PC-3 (cell line): Measurements from ENCODE around the gene MTG1. TPM values are rescaled to one million over a fixed set of nuclear protein-coding genes. Genes with fewer than 3 reads are reported as not detected.

Experiments used
- ATAC-seq: fragments of 200-7000 bp; cut with Tn5 transposase; 2 replicates; pipeline ENCODE4 v1.9.1; 2020; ENCODE audit warnings: mild to moderate bottlenecking, moderate library complexity
- BruUV-seq: library from RNA; stranded (reverse); fragments of 400-500 nt; replicated peaks from 2 replicates; lab custom pipeline; 2021; lab: Mats Ljungman, UMichigan
- CTCF ChIA-PET: fragments of 300-600 bp; sonication (Branson Sonifier 250); formaldehyde crosslinking; loops from one replicate; lab custom pipeline; 2022; ENCODE audit warnings: antibody characterized with exemption; lab: Charles Lee
- POLR2A ChIA-PET: fragments of 300-600 bp; sonication (Branson Sonifier 250); formaldehyde crosslinking; loops from one replicate; lab custom pipeline; 2022; ENCODE audit warnings: antibody characterized with exemption; ENCODE audit not compliant: unreplicated experiment; lab: Charles Lee
- DNase-seq: peaks from one replicate; pipeline ENCODE4 v3.0.0-alpha.2; 2015
- H2AFZ ChIP-seq: fragments of 300-600 bp; sonication (generic); 2 replicates; pipeline ENCODE4 v1.6.0; 2016; ENCODE audit warnings: antibody characterized with exemption, low read length
- H3F3A ChIP-seq: fragments of 300-600 bp; sonication (generic); one replicate; pipeline ENCODE4 v1.6.0; 2017; ENCODE audit warnings: antibody characterized with exemption, low read length, control low read depth, mild to moderate bottlenecking; ENCODE audit not compliant: unreplicated experiment
- H3K27ac ChIP-seq: fragments of 300-600 bp; sonication (generic); 2 replicates; pipeline ENCODE4 v1.5.1; 2016; ENCODE audit warnings: mild to moderate bottlenecking, low read length
- H3K27me3 ChIP-seq: fragments of 300-600 bp; sonication (generic); 2 replicates; pipeline ENCODE4 v1.6.1; 2016; ENCODE audit warnings: low read length, mixed read lengths
- H3K36me3 ChIP-seq: fragments of 300-600 bp; sonication (generic); 2 replicates; pipeline ENCODE4 v1.6.1; 2016; ENCODE audit warnings: low read depth, mixed run types, low read length, mixed read lengths
- H3K4me1 ChIP-seq: fragments of 300-600 bp; sonication (generic); 2 replicates; pipeline ENCODE4 v1.5.1; 2016; ENCODE audit warnings: low read length; ENCODE audit not compliant: insufficient read depth
- H3K4me2 ChIP-seq: fragments of 300-600 bp; sonication (generic); 2 replicates; pipeline ENCODE4 v1.6.0; 2016; ENCODE audit warnings: low read length
- H3K4me3 ChIP-seq: fragments of 300-600 bp; sonication (generic); 2 replicates; pipeline ENCODE4 v1.5.1; 2016; ENCODE audit warnings: mild to moderate bottlenecking, low read length, mixed read lengths
- H3K79me2 ChIP-seq: fragments of 300-600 bp; sonication (generic); 2 replicates; pipeline ENCODE4 v1.6.1; 2017; ENCODE audit warnings: low read length, mixed read lengths
- H3K9ac ChIP-seq: fragments of 300-600 bp; sonication (generic); 2 replicates; pipeline ENCODE4 v1.6.0; 2016; ENCODE audit warnings: mild to moderate bottlenecking, low read length
- H3K9me2 ChIP-seq: fragments of 300-600 bp; sonication (generic); replicated peaks from 2 replicates; pipeline ENCODE4 v1.6.1; 2016; ENCODE audit warnings: mixed run types, low read length, mixed read lengths
- H3K9me3 ChIP-seq: fragments of 300-600 bp; sonication (generic); 2 replicates; pipeline ENCODE4 v1.6.1; 2016; ENCODE audit warnings: low read length, mixed read lengths
- H4K20me1 ChIP-seq: fragments of 300-600 bp; sonication (generic); 2 replicates; pipeline ENCODE4 v1.6.1; 2016; ENCODE audit warnings: low read length, mixed read lengths
- CTCF ChIP-seq: fragments of 300-600 bp; sonication (generic); conservative IDR thresholded peaks from 2 replicates; pipeline ENCODE4 v1.5.1; 2017; ENCODE audit warnings: antibody characterized with exemption, low read depth, mild to moderate bottlenecking, low read length
- EZH2 ChIP-seq: fragments of 300-600 bp; sonication (generic); IDR thresholded peaks from one replicate; pipeline ENCODE4 v1.6.1; 2017; ENCODE audit warnings: antibody characterized with exemption, mild to moderate bottlenecking, low read length; ENCODE audit not compliant: unreplicated experiment
- EZH2phosphoT487 ChIP-seq: fragments of 300-600 bp; sonication (generic); IDR thresholded peaks from 2 replicates; pipeline ENCODE4 v1.6.1; 2018; ENCODE audit warnings: mild to moderate bottlenecking, antibody characterized with exemption, low read length, borderline replicate concordance
- intact Hi-C: fragments of 100-400 bp; cut with micrococcal nuclease; formaldehyde crosslinking; loops from 2 replicates; pipeline ENCODE4 v1.9.0; 2023
- total RNA-seq: library from RNA; depleted of rRNA; stranded (reverse); fragments of >200 nt; gene quantifications from 2 replicates; pipeline ENCODE4 v1.2.3, GENCODE V29; 2014

MTG1 gene
- total RNA-seq, 1 experiment from 2014 or later, result 39.4 TPM

- no peak for DNase-seq
- H3K9ac ChIP-seq, result no peak overlapping the region
- H3K27me3 ChIP-seq, result no peaks in the 10 kb centered on the region
- H3F3A ChIP-seq, result no peaks in the 10 kb centered on the region
- BruUV-seq, result no TSS peak
- peaks cover 8% of the 10 kb centered on the region; the same call in 1 of the 2 replicates for H3K79me2 ChIP-seq
- no peak overlapping the region for H2AFZ ChIP-seq
- no peak for ATAC-seq
- no peak overlapping the region for H3K4me2 ChIP-seq
- no peaks in the 10 kb centered on the region for H4K20me1 ChIP-seq
- no peaks in the 10 kb centered on the region for H3K9me2 ChIP-seq
- H3K9me3 ChIP-seq, result no peaks in the 10 kb centered on the region
- no peak overlapping the region for H3K27ac ChIP-seq
- CTCF ChIA-PET, result no interaction called here
- intact Hi-C loops, result no loop called here
- H3K4me1 ChIP-seq, result no peaks in the 10 kb centered on the region
- no peak overlapping the region for H3K4me3 ChIP-seq
- H3K36me3 ChIP-seq, result peaks cover 19% of the 10 kb centered on the region; the same call in 1 of the 2 replicates
- POLR2A ChIA-PET, result no interaction called here
- no peak for TF ChIP-seq EZH2
- TF ChIP-seq CTCF, result no peak
- TF ChIP-seq EZH2phosphoT487, result no peak
Observed at GRCh38 chr10:133368153-133368552, 25.8 kb upstream of the MTG1 start.

DNA sequence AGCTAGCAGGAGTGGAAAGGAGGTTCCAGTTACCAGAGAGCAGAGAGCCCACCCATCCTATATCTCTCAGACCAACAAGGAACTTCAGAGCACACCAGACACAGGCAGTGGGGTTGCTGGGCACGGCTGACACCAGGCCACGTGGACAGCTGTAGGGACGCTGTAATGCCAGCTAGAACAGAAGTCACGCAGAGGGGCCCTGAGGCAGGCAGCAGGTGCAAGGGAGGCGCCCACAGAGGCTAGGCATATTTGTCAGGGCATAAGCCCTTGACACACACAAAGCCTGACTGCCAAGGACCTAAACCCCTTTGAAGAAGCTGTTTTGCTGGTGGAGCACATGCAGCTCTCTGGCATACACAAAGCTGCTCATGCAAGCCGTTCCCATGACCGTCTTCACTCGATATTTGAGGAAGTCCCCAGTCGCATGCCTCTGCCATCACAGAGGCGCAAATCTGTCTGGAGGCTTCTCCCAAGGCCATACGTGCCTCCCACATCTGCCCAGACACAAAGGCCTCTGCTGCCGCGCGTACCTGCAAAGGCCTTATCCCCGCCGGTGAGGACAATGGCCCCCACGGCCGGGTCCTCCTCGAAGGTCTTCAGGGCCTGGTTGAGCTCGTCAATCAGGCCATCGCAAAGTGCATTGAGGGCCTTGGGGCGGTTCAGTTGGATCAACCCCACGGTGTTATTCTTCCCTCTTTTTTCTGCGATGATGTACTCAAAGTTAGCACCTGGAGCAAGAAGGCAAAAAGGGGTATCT is 23.7 kb upstream of the MTG1 start:
- H3K79me2 ChIP-seq, result peaks cover 8% of the 10 kb centered on the region; the same call in 1 of the 2 replicates
- ChIA-PET POLR2A (no interaction called here), CTCF (no interaction called here)
- no peaks in the 10 kb centered on the region for H3K9me3 ChIP-seq
- no peak overlapping the region for H3K27ac ChIP-seq
- no peaks in the 10 kb centered on the region for H3K9me2 ChIP-seq
- BruUV-seq, result TSS peak; percentile 16
- no peak for ATAC-seq
- no peak for TF ChIP-seq CTCF
- no peak for TF ChIP-seq EZH2
- no peak for TF ChIP-seq EZH2phosphoT487
- intact Hi-C loops, result no loop called here
- H3K4me3 ChIP-seq, result no peak overlapping the region
- H3K27me3 ChIP-seq, result no peaks in the 10 kb centered on the region
- peaks cover 3% of the 10 kb centered on the region; the same call in 1 of the 2 replicates for H3K4me1 ChIP-seq
- no peak overlapping the region for H3K9ac ChIP-seq
- H4K20me1 ChIP-seq, result no peaks in the 10 kb centered on the region
- no peak overlapping the region for H2AFZ ChIP-seq
- no peak overlapping the region for H3K4me2 ChIP-seq
- peaks cover 14% of the 10 kb centered on the region; the same call in 1 of the 2 replicates for H3K36me3 ChIP-seq
- no peaks in the 10 kb centered on the region for H3F3A ChIP-seq
- no peak for DNase-seq

DNA sequence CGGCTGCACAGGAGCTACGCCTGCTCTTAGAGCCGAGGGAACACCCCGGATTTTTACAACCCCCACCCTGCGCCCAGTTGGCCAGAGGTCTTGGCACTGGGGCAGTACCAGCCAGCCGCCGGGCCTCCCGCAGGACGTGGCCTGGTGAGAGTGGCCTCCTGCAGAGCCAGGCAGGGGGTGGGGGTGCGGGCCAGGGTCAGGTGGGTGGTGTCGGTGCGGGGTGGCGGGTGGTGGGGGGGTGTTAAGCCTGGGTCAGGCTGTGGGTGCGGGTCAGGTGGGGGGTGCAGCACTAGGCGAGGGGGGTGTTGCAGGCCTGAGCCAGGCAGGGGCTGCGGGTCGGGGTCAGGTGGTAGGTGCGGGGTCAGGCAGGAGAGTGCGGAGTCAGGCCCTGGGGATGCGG is 21.4 kb upstream of the MTG1 start:
- intact Hi-C loops, result no loop called here
- TF ChIP-seq EZH2phosphoT487, result no peak

More for the DNA sequence above, 21.4 kb upstream of the MTG1 start:
- Histone ChIP-seq H3K27me3 (no peaks in the 10 kb centered on the region), H3K4me3 (peak overlapping the region; percentile 58), H3K4me2 (peak overlapping the region; percentile 70), H3K79me2 (peaks cover 8% of the 10 kb centered on the region; the same call in 1 of the 2 replicates), H3K9ac (no peak overlapping the region), H3K36me3 (peaks cover 7% of the 10 kb centered on the region; the same call in 1 of the 2 replicates), H3K4me1 (peaks cover 3% of the 10 kb centered on the region; the same call in 1 of the 2 replicates), H3K9me3 (no peaks in the 10 kb centered on the region), H3K9me2 (no peaks in the 10 kb centered on the region), H4K20me1 (no peaks in the 10 kb centered on the region), H3F3A (no peaks in the 10 kb centered on the region), H2AFZ (no peak overlapping the region), H3K27ac (no peak overlapping the region)
- DNase-seq (no peak), ATAC-seq (no peak)
- POLR2A ChIA-PET, result no interaction called here
- CTCF ChIA-PET, result no interaction called here
- BruUV-seq, result no TSS peak
